T-cell (primary cell): ENCODE results near the gene XG. TPM values are rescaled to one million over a fixed set of nuclear protein-coding genes. Genes with fewer than 3 reads are reported as not detected.
"Not testable (repeated sequence)": the region's sequence is repeated elsewhere in the genome, so short reads cannot be mapped to it uniquely, and the experiment has no call there.

Experiments used
- ATAC-seq, 4 experiments: fragments of 200-7000 bp in 3 of 4; fragments of 150-1000 bp in 1 of 4; cut with Tn5 transposase; replicated peaks in 1 of 4; 1 replicate in 3 of 4; 2 replicates in 1 of 4; pipeline ENCODE4 v1.10.0; 2021; ENCODE audit warnings: moderate library complexity in 3 of 4, mild to moderate bottlenecking in 2 of 4, moderate number of reproducible peaks in 1 of 4
- CTCF ChIA-PET, 2 donors: fragments of 300-600 bp; sonication (Branson Sonifier 250); formaldehyde crosslinking; loops; one replicate each; lab custom pipeline; 2022; ENCODE audit warnings: antibody characterized with exemption in 2 of 2; lab: Charles Lee
- POLR2A ChIA-PET, 2 donors: fragments of 300-600 bp; sonication (Branson Sonifier 250); formaldehyde crosslinking; loops; one replicate each; lab custom pipeline; 2022; ENCODE audit warnings: antibody characterized with exemption in 2 of 2; lab: Charles Lee
- DNase-seq, 35 experiments: peaks; one replicate each; pipeline versions ENCODE4 v3.0.0 to v3.0.0-alpha.2; 2013 to 2023
- H3K27ac ChIP-seq: one replicate; pipeline ENCODE4 v1.5.1; 2013; ENCODE audit warnings: low read length
- H3K27me3 ChIP-seq, 2 experiments: replicated peaks in 1 of 2; 1 replicate in 1 of 2; 2 replicates in 1 of 2; pipeline versions ENCODE4 v1.6.1 to v1.7.0; 2013; ENCODE audit warnings: low read length in 1 of 2, mixed read lengths in 1 of 2; ENCODE audit not compliant: control insufficient read depth in 2 of 2, insufficient read depth in 2 of 2; ENCODE audit errors: extremely low read depth in 1 of 2
- H3K36me3 ChIP-seq, 2 donors: 1 replicate in 1 of 2; 2 replicates in 1 of 2; pipeline versions ENCODE4 v1.6.1 to v1.7.0; 2013; ENCODE audit warnings: low read length in 1 of 2; ENCODE audit not compliant: control insufficient read depth in 2 of 2, insufficient read depth in 1 of 2; ENCODE audit errors: extremely low read depth in 1 of 2
- H3K4me1 ChIP-seq, 2 experiments: 1 replicate in 1 of 2; 2 replicates in 1 of 2; pipeline versions ENCODE4 v1.6.1 to v1.7.0; 2013; ENCODE audit warnings: low read length in 2 of 2, mixed read lengths in 1 of 2; ENCODE audit not compliant: insufficient read depth in 2 of 2, control insufficient read depth in 1 of 2; ENCODE audit errors: extremely low read depth in 1 of 2
- H3K4me3 ChIP-seq, 2 donors: 1 replicate in 1 of 2; 2 replicates in 1 of 2; pipeline versions ENCODE4 v1.5.1 to v1.7.0; 2013; ENCODE audit warnings: mild to moderate bottlenecking in 2 of 2, low read length in 1 of 2, moderate library complexity in 1 of 2; ENCODE audit not compliant: control insufficient read depth in 1 of 2; ENCODE audit errors: extremely low read depth in 1 of 2
- H3K9me3 ChIP-seq: 2 replicates; pipeline ENCODE4 v1.7.0; 2013
- H3K27ac Mint-ChIP-seq, 2 donors: one replicate each; pipeline ENCODE4 v1.8.0; 2020 to 2021; ENCODE audit warnings: mild to moderate bottlenecking in 2 of 2, mixed read lengths in 2 of 2
- H3K27me3 Mint-ChIP-seq, 2 donors: one replicate each; pipeline ENCODE4 v1.8.0; 2021 to 2022; ENCODE audit warnings: mixed read lengths in 2 of 2
- H3K36me3 Mint-ChIP-seq: one replicate; pipeline ENCODE4 v1.8.0; 2021; ENCODE audit warnings: mixed read lengths
- H3K4me1 Mint-ChIP-seq, 3 donors: one replicate each; pipeline ENCODE4 v1.8.0; 2020 to 2022; ENCODE audit warnings: mixed read lengths in 3 of 3, mild to moderate bottlenecking in 1 of 3
- H3K4me3 Mint-ChIP-seq, 3 donors: one replicate each; pipeline ENCODE4 v1.8.0; 2020 to 2022; ENCODE audit warnings: mild to moderate bottlenecking in 3 of 3, mixed read lengths in 3 of 3, moderate library complexity in 3 of 3
- H3K9me3 Mint-ChIP-seq, 3 donors: one replicate each; pipeline ENCODE4 v1.8.0; 2020 to 2022; ENCODE audit warnings: mixed read lengths in 3 of 3
- WGBS: methylation state at CpG from one replicate; pipeline ENCODE4 v1.1.5; 2013; ENCODE audit warnings: missing lambda C conversion rate; ENCODE audit not compliant: insufficient coverage; 5-methylcytosine and 5-hydroxymethylcytosine counted together
- total RNA-seq, 35 experiments: library from RNA in 6 of 35; stranded (reverse) in 6 of 35; fragments of 120-200 nt in 1 of 35; gene quantifications; one replicate each; pipeline versions ENCODE4 v1.2.1 to v1.2.4 and lab custom pipeline; 2013 to 2026

The XG gene
- total RNA-seq, 5 donors from 2014 or later (not counting 1 experiment from before 2014, with no cell fraction given): 0.13 to 1.5 TPM; not detected in 3

DNA sequence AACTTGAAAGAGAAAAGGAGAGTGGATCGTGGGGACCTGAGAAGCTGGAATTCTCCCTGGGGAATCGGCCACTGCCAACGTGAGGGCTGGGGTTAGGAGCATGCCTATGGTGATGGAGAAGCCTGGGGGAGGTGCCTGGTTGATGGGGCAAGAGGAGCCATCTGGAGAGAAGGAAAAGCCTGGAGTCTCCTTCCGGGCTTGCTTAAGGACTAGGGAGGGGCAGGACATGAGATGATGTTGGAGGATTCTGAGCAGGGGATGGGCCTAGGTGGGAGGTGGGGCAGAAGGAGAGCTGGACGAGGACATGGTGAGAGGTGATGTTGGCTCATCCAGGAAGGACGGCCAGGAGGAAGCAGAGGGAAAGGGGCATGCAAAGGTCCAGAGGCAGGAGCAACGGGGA is 41.9 kb downstream of the XG start:
- ChIA-PET CTCF (no interaction called here), POLR2A (no interaction called here)
- Histone ChIP-seq H3K36me3 (no peaks in the 10 kb centered on the region), H3K4me1 (no peaks in the 10 kb centered on the region), H3K4me3 (no peak overlapping the region), H3K9me3 (no peaks in the 10 kb centered on the region), H3K27ac (no peak overlapping the region), H3K27me3 (no peaks in the 10 kb centered on the region)
- WGBS: 77% methylated on average over 4 of the region's 7 CpGs
- Mint-ChIP-seq H3K4me3 (no peak overlapping the region), H3K4me1 (no peaks in the 10 kb centered on the region), H3K27me3 (no peaks in the 10 kb centered on the region), H3K36me3 (no peaks in the 10 kb centered on the region), H3K9me3 (no peaks in the 10 kb centered on the region), H3K27ac (no peak overlapping the region)
- no peak for ATAC-seq
- DNase-seq: no peak

DNA sequence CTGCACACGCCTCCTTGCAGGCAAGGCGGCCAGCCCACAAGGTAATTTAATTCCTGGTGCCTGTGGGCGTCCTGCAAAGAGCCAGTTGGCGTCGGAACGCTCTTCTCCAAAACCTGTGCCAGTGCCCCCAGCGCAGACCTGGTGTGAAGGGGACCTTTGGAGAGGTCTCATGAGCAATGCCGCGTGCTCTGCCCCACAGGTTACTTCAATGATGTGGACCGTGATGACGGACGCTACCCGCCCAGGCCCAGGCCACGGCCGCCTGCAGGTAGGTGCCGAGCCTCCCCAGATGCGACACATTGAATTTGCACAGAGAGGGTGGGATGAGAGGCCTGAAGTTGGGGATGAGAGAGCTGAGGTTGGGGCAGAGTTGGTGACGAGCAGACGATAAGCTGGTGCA is 42.5 kb downstream of the XG start:
- Mint-ChIP-seq H3K27me3 (peaks cover 0 to 3% of the 10 kb centered on the region in 2 donors), H3K4me1 (no peaks in the 10 kb centered on the region), H3K9me3 (no peaks in the 10 kb centered on the region), H3K36me3 (no peaks in the 10 kb centered on the region), H3K27ac (no peak overlapping the region), H3K4me3 (no peak overlapping the region)
- no peaks in the 10 kb centered on the region for H3K9me3 ChIP-seq
- ChIA-PET POLR2A (no interaction called here), CTCF (no interaction called here)
- no peak for ATAC-seq
- no peak for DNase-seq
- H3K36me3 ChIP-seq: no peaks in the 10 kb centered on the region
- H3K27me3 ChIP-seq: no peaks in the 10 kb centered on the region
- no peak overlapping the region for H3K27ac ChIP-seq
- no peaks in the 10 kb centered on the region for H3K4me1 ChIP-seq
- WGBS: 93% methylated on average over 5 of the region's 19 CpGs
- H3K4me3 ChIP-seq: no peak overlapping the region

DNA sequence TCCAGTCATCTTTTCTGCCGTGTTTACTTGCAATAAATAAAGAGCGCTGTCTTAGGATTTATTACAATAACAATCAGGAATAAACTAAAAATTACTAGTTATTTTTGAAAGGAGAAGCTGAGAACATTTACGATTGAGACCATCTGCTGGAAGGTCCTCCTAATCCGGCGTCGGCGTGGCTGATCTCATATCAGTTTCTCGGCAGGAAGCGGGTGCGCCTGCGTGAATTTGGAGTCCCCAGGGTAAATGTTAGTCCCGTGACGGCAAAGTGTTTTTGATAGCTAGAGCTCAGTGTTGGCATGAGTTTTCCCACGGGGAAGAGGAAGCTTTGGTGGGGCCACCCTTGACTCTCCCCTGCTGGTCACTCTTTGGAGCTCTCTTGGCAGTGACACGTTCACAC is 45.0 kb downstream of the XG start:
- 13% methylated on average over 3 of the region's 15 CpGs for WGBS
- H3K27ac ChIP-seq, H3K27ac Mint-ChIP-seq, H3K27me3 ChIP-seq, H3K27me3 Mint-ChIP-seq, DNase-seq, H3K9me3 Mint-ChIP-seq, H3K4me1 ChIP-seq, H3K4me3 ChIP-seq, H3K36me3 Mint-ChIP-seq, H3K9me3 ChIP-seq, H3K36me3 ChIP-seq, POLR2A ChIA-PET, ATAC-seq, H3K4me1 Mint-ChIP-seq: not testable (repeated sequence)
- H3K4me3 Mint-ChIP-seq: peak overlapping the region in 1 of 3 donors; percentile 15
- CTCF ChIA-PET: interaction anchor here in 1 of 2 donors (0.6 kb wide), 1 partner anchor 20 kb away, joined by 5 read pairs; no protein-coding TSS in a partner anchor

DNA sequence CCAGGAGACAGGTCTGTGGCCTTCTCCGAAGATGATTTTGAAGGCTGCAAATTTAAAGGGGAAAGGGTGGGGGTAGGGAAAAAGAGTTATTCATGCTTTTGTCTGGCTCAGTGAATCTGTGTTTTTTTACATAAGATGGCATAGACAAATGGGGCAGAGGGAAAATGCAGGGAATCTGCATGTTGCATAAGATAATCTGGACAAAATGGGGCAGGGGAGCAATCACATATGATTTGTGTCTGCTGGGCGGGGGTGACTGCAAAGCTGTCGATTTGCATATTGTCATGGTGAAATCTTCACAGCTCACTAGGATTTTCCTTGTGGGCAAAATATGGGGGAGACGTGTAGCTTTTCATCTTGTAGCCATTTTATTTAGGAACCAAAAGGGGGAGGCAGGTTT is 47.5 kb downstream of the XG start:
- Histone ChIP-seq H3K9me3 (no peaks in the 10 kb centered on the region), H3K4me1 (no peaks in the 10 kb centered on the region), H3K27me3 (no peaks in the 10 kb centered on the region), H3K27ac (no peak overlapping the region), H3K36me3 (no peaks in the 10 kb centered on the region), H3K4me3 (no peak overlapping the region)
- DNase-seq: no peak
- no peak for ATAC-seq
- 100% methylated on average over 1 of the region's 4 CpGs for WGBS
- Mint-ChIP-seq H3K9me3 (no peaks in the 10 kb centered on the region), H3K4me1 (no peaks in the 10 kb centered on the region), H3K4me3 (no peak overlapping the region), H3K27me3 (peaks cover 2 to 5% of the 10 kb centered on the region in 2 donors), H3K36me3 (no peaks in the 10 kb centered on the region), H3K27ac (no peak overlapping the region)
- ChIA-PET CTCF (no interaction called here), POLR2A (no interaction called here)

DNA sequence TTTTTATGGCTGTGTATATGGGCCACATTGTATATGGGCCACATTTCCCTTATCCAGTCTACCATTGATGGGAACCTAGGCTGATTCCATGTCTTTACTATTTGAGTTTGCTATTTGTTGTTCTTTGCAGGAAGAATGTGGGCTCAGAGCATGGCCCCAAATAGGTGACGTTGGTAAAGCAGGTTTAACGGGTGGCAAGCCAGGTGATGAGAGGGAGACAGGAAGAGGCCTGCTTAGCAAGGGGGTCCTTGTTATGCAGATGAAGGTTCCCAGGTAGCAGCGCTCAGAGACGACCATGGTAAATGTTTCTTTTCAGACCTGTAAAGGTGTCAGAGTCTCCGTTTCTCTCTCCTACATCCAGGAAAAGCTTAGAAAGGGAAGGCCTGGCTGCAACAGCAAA is 48.1 kb downstream of the XG start:
- H3K27ac Mint-ChIP-seq, H3K4me1 ChIP-seq, H3K4me3 ChIP-seq, CTCF ChIA-PET, H3K9me3 Mint-ChIP-seq, ATAC-seq, H3K4me3 Mint-ChIP-seq, H3K36me3 Mint-ChIP-seq, H3K36me3 ChIP-seq, H3K9me3 ChIP-seq, DNase-seq, H3K27me3 ChIP-seq, H3K27me3 Mint-ChIP-seq, H3K27ac ChIP-seq, POLR2A ChIA-PET, H3K4me1 Mint-ChIP-seq: not testable (repeated sequence)
- WGBS: no CpG with 5 or more reads among the region's 5 CpGs

DNA sequence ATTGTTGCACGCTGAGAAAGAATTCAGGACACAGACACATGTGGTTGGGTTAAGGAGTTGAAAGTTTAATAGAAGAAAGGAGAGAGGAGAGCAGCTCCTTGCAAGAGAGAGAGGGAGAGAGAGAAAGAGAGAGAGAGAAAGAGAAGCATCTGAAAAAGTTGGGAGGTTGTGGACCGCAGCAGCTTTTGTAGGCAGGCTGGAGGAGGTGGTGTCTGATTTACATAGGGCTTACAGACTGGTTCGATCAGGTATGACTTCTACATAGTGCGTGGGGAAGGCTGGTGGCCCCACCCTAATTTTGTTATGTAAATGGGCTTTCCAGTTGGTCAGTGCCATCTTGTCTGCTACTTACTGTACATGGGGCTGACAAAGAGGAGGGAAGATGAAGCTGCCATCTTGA is 49.4 kb downstream of the XG start:
- Histone ChIP-seq H3K4me3 (no peak overlapping the region), H3K4me1 (no peaks in the 10 kb centered on the region), H3K27ac (no peak overlapping the region), H3K27me3 (no peaks in the 10 kb centered on the region), H3K36me3 (no peaks in the 10 kb centered on the region), H3K9me3 (no peaks in the 10 kb centered on the region)
- ATAC-seq (no peak), DNase-seq (no peak)
- Mint-ChIP-seq H3K27me3 (peaks cover 2 to 5% of the 10 kb centered on the region in 2 donors), H3K4me3 (no peak overlapping the region), H3K4me1 (no peaks in the 10 kb centered on the region), H3K27ac (no peak overlapping the region), H3K36me3 (no peaks in the 10 kb centered on the region), H3K9me3 (no peaks in the 10 kb centered on the region)
- CTCF ChIA-PET: no interaction called here
- POLR2A ChIA-PET: no interaction called here
- 100% methylated on average over 2 of the region's 4 CpGs for WGBS
